Trophoblast cell (in vitro differentiated cells and primary cell): ENCODE data around the gene PHOX2A.

Experiments
- DNase-seq, 2 donors: peaks; one replicate each; pipeline ENCODE4 v3.0.0-alpha.2; 2016
- H2AFZ ChIP-seq: 2 replicates; pipeline ENCODE4 v1.6.1; 2013; ENCODE audit warnings: low read length, moderate library complexity, mild to moderate bottlenecking; ENCODE audit not compliant: insufficient read depth, poor library complexity
- H2AK5ac ChIP-seq: 2 replicates; pipeline ENCODE4 v1.6.1; 2013; ENCODE audit warnings: mild to moderate bottlenecking, low read length
- H2BK120ac ChIP-seq: 2 replicates; pipeline ENCODE4 v1.6.1; 2013; ENCODE audit warnings: low read length, mild to moderate bottlenecking, moderate library complexity; ENCODE audit not compliant: insufficient read depth, poor library complexity
- H2BK12ac ChIP-seq: 2 replicates; pipeline ENCODE4 v1.6.1; 2013; ENCODE audit warnings: mild to moderate bottlenecking, low read length, moderate library complexity
- H2BK5ac ChIP-seq: 2 replicates; pipeline ENCODE4 v1.6.1; 2013; ENCODE audit warnings: low read length, low read depth, moderate library complexity, mild to moderate bottlenecking; ENCODE audit not compliant: poor library complexity
- H3K14ac ChIP-seq: 2 replicates; pipeline ENCODE4 v1.6.1; 2013; ENCODE audit warnings: mild to moderate bottlenecking, low read length
- H3K18ac ChIP-seq: 2 replicates; pipeline ENCODE4 v1.6.1; 2013; ENCODE audit warnings: mild to moderate bottlenecking, low read length
- H3K23ac ChIP-seq: 2 replicates; pipeline ENCODE4 v1.6.1; 2013; ENCODE audit warnings: low read length
- H3K27ac ChIP-seq: 2 replicates; pipeline ENCODE4 v1.5.1; 2013; ENCODE audit warnings: low read depth, mild to moderate bottlenecking, inconsistent platforms, low read length, moderate library complexity
- H3K27me3 ChIP-seq: 2 replicates; pipeline ENCODE4 v1.6.1; 2013; ENCODE audit warnings: inconsistent platforms, mild to moderate bottlenecking, low read length, moderate library complexity; ENCODE audit not compliant: insufficient read depth
- H3K36me3 ChIP-seq, 2 experiments: 1 replicate in 1 of 2; 2 replicates in 1 of 2; pipeline ENCODE4 v1.6.1; 2013; ENCODE audit warnings: low read length in 2 of 2, mild to moderate bottlenecking in 2 of 2, moderate library complexity in 1 of 2; ENCODE audit not compliant: insufficient read depth in 2 of 2, control insufficient read depth in 1 of 2
- H3K4ac ChIP-seq: 2 replicates; pipeline ENCODE4 v1.6.1; 2013; ENCODE audit warnings: low read depth, mild to moderate bottlenecking, low read length, moderate library complexity
- H3K4me1 ChIP-seq, 2 experiments: 1 replicate in 1 of 2; 2 replicates in 1 of 2; pipeline ENCODE4 v1.6.1; 2013; ENCODE audit warnings: low read length in 2 of 2, mild to moderate bottlenecking in 2 of 2, moderate library complexity in 1 of 2; ENCODE audit not compliant: insufficient read depth in 2 of 2, control insufficient read depth in 1 of 2
- H3K4me2 ChIP-seq: 2 replicates; pipeline ENCODE4 v1.6.1; 2013; ENCODE audit warnings: inconsistent platforms, mild to moderate bottlenecking, low read length, moderate library complexity
- H3K4me3 ChIP-seq: 2 replicates; pipeline ENCODE4 v1.5.1; 2013; ENCODE audit warnings: mild to moderate bottlenecking, low read depth, low read length, inconsistent platforms
- H3K79me1 ChIP-seq: one replicate; pipeline ENCODE4 v1.6.1; 2013; ENCODE audit warnings: low read length
- H3K79me2 ChIP-seq: 2 replicates; pipeline ENCODE4 v1.6.1; 2013; ENCODE audit warnings: low read length, mild to moderate bottlenecking; ENCODE audit not compliant: control insufficient read depth, insufficient read depth, poor library complexity
- H3K9ac ChIP-seq: 2 replicates; pipeline ENCODE4 v1.6.1; 2013; ENCODE audit warnings: mild to moderate bottlenecking, low read length
- H3K9me3 ChIP-seq: 2 replicates; pipeline ENCODE4 v1.6.1; 2013; ENCODE audit warnings: low read depth, mild to moderate bottlenecking, control low read depth, inconsistent platforms, low read length; ENCODE audit not compliant: insufficient read depth
- H4K12ac ChIP-seq: 2 replicates; pipeline ENCODE4 v1.6.1; 2013; ENCODE audit warnings: low read depth, mild to moderate bottlenecking, low read length, moderate library complexity
- H4K8ac ChIP-seq: 2 replicates; pipeline ENCODE4 v1.6.1; 2013; ENCODE audit warnings: low read depth, mild to moderate bottlenecking, low read length, moderate library complexity
- H4K91ac ChIP-seq: one replicate; pipeline ENCODE4 v1.6.1; 2013; ENCODE audit warnings: low read depth, mild to moderate bottlenecking, low read length, moderate library complexity
- WGBS: extraction: QIAGEN DNeasy Blood & Tissue Kit; methylation state at CpG from one replicate; pipeline ENCODE4 v1.1.7; 2013; ENCODE audit warnings: missing lambda C conversion rate; ENCODE audit not compliant: insufficient read length, insufficient coverage; ENCODE audit errors: extremely low coverage; 5-methylcytosine and 5-hydroxymethylcytosine counted together

Gene PHOX2A

GRCh38 chr11:72222106-72222891 is 21.7 kb downstream of the PHOX2A start:
- peak overlapping the region; percentile 93 for H4K12ac ChIP-seq
- H3K4ac ChIP-seq, result peak overlapping the region; percentile 42
- H3K4me3 ChIP-seq, result no peak overlapping the region
- H3K79me2 ChIP-seq, result peaks cover 24% of the 10 kb centered on the region
- H2AFZ ChIP-seq, result peak overlapping the region; percentile 88
- peaks cover 6 to 9% of the 10 kb centered on the region in 2 experiments for H3K36me3 ChIP-seq
- peak overlapping the region; percentile 54 for H3K18ac ChIP-seq
- peak overlapping the region; percentile 61 for H3K14ac ChIP-seq
- no peak for DNase-seq
- H2BK5ac ChIP-seq, result peak overlapping the region; percentile 54
- H4K8ac ChIP-seq, result peak overlapping the region; percentile 85
- peaks cover 2% of the 10 kb centered on the region for H3K9me3 ChIP-seq
- no peak overlapping the region for H3K23ac ChIP-seq
- H3K4me2 ChIP-seq, result peak overlapping the region; percentile 61
- peaks cover 16 to 22% of the 10 kb centered on the region in 2 experiments for H3K4me1 ChIP-seq
- H3K9ac ChIP-seq, result no peak overlapping the region
- H4K91ac ChIP-seq, result peak overlapping the region; percentile 72
- peaks cover 26% of the 10 kb centered on the region for H3K79me1 ChIP-seq
- no peaks in the 10 kb centered on the region for H3K27me3 ChIP-seq
- peak overlapping the region; percentile 48 for H3K27ac ChIP-seq
- H2BK120ac ChIP-seq, result peak overlapping the region; percentile 64
- peak overlapping the region; percentile 62 for H2BK12ac ChIP-seq
- H2AK5ac ChIP-seq, result peak overlapping the region; percentile 49
- WGBS, result no CpG with 5 or more reads among the region's 6 CpGs

- peak overlapping the region; percentile 46 for H2BK12ac ChIP-seq
- H3K27me3 ChIP-seq, result no peaks in the 10 kb centered on the region
- no peak overlapping the region for H2AK5ac ChIP-seq
- no peak overlapping the region for H3K4me2 ChIP-seq
- H3K79me2 ChIP-seq, result peaks cover 24% of the 10 kb centered on the region
- H3K27ac ChIP-seq, result no peak overlapping the region
- H3K14ac ChIP-seq, result no peak overlapping the region
- peak overlapping the region; percentile 36 for H4K8ac ChIP-seq
- H2AFZ ChIP-seq, result no peak overlapping the region
- no peak overlapping the region for H3K4me3 ChIP-seq
- H2BK120ac ChIP-seq, result no peak overlapping the region
- no peak overlapping the region for H3K4ac ChIP-seq
- peaks cover 2% of the 10 kb centered on the region for H3K9me3 ChIP-seq
- peaks cover 26% of the 10 kb centered on the region for H3K79me1 ChIP-seq
- no peak overlapping the region for H3K18ac ChIP-seq
- H4K91ac ChIP-seq, result peak overlapping the region; percentile 11
- H2BK5ac ChIP-seq, result no peak overlapping the region
- H3K4me1 ChIP-seq, result peaks cover 16 to 20% of the 10 kb centered on the region in 2 experiments
- peaks cover under 1 to 2% of the 10 kb centered on the region in 2 experiments for H3K36me3 ChIP-seq
- no peak for DNase-seq
- H3K23ac ChIP-seq, result no peak overlapping the region
- H3K9ac ChIP-seq, result no peak overlapping the region
- WGBS, result no CpG with 5 or more reads among the region's 7 CpGs
- no peak overlapping the region for H4K12ac ChIP-seq
Observed at GRCh38 chr11:72221386-72222075, 22.4 kb downstream of the PHOX2A start.

GRCh38 chr11:72220696-72221363 is 23.1 kb downstream of the PHOX2A start:
- Histone ChIP-seq H2BK12ac (no peak overlapping the region), H3K36me3 (no peaks in the 10 kb centered on the region), H3K14ac (no peak overlapping the region), H3K4ac (no peak overlapping the region), H4K12ac (no peak overlapping the region), H3K4me3 (no peak overlapping the region), H3K9me3 (peaks cover 2% of the 10 kb centered on the region), H3K79me2 (peaks cover 24% of the 10 kb centered on the region), H3K18ac (no peak overlapping the region), H2AFZ (no peak overlapping the region), H3K27me3 (no peaks in the 10 kb centered on the region), H4K8ac (no peak overlapping the region), H3K4me2 (no peak overlapping the region), H4K91ac (no peak overlapping the region), H3K27ac (no peak overlapping the region), H2AK5ac (no peak overlapping the region), H2BK5ac (no peak overlapping the region), H3K4me1 (peaks cover 16 to 18% of the 10 kb centered on the region in 2 experiments), H3K9ac (no peak overlapping the region), H3K23ac (no peak overlapping the region), H2BK120ac (no peak overlapping the region), H3K79me1 (peaks cover 26% of the 10 kb centered on the region)
- no CpG with 5 or more reads among the region's 10 CpGs for WGBS
- DNase-seq, result no peak

GRCh38 chr11:72218251-72218745 is 25.7 kb downstream of the PHOX2A start:
- no peak overlapping the region for H3K27ac ChIP-seq
- no peak overlapping the region for H2BK5ac ChIP-seq
- H3K9me3 ChIP-seq, result peaks cover 2% of the 10 kb centered on the region
- H3K4me1 ChIP-seq, result peaks cover 11 to 13% of the 10 kb centered on the region in 2 experiments
- H3K27me3 ChIP-seq, result no peaks in the 10 kb centered on the region
- peaks cover 4% of the 10 kb centered on the region for H3K79me1 ChIP-seq
- no peak overlapping the region for H2AK5ac ChIP-seq
- DNase-seq, result no peak
- H3K79me2 ChIP-seq, result no peaks in the 10 kb centered on the region
- no peaks in the 10 kb centered on the region for H3K36me3 ChIP-seq
- no peak overlapping the region for H2BK12ac ChIP-seq
- H2BK120ac ChIP-seq, result no peak overlapping the region
- no peak overlapping the region for H3K23ac ChIP-seq
- no peak overlapping the region for H3K9ac ChIP-seq
- no peak overlapping the region for H3K4ac ChIP-seq
- H3K14ac ChIP-seq, result no peak overlapping the region
- no peak overlapping the region for H3K18ac ChIP-seq
- WGBS, result no CpG with 5 or more reads among the region's 5 CpGs
- H4K8ac ChIP-seq, result no peak overlapping the region
- no peak overlapping the region for H4K91ac ChIP-seq
- H2AFZ ChIP-seq, result no peak overlapping the region
- no peak overlapping the region for H3K4me3 ChIP-seq
- no peak overlapping the region for H3K4me2 ChIP-seq
- no peak overlapping the region for H4K12ac ChIP-seq
